Ectodermal cell (in vitro differentiated cells): ENCODE measurements around the gene PPM1M.
"Not testable (repeated sequence)": the region's sequence is repeated elsewhere in the genome, so short reads cannot be mapped to it uniquely, and the experiment has no call there.

Source experiments
- H3K27ac ChIP-seq: 2 replicates; pipeline ENCODE4 v1.7.0; 2013; ENCODE audit warnings: mild to moderate bottlenecking, low read depth, low read length; ENCODE audit not compliant: insufficient read depth, poor library complexity, severe bottlenecking
- H3K27me3 ChIP-seq: 2 replicates; pipeline ENCODE4 v1.7.0; 2013; ENCODE audit warnings: mild to moderate bottlenecking, low read length; ENCODE audit not compliant: insufficient read depth, control insufficient read depth, poor library complexity, severe bottlenecking
- H3K36me3 ChIP-seq: one replicate; pipeline ENCODE4 v1.7.0; 2013; ENCODE audit warnings: low read length; ENCODE audit not compliant: control insufficient read depth, insufficient read depth
- H3K4me1 ChIP-seq: one replicate; pipeline ENCODE4 v1.7.0; 2013; ENCODE audit warnings: low read length; ENCODE audit not compliant: control insufficient read depth, insufficient read depth
- H3K4me3 ChIP-seq: 2 replicates; pipeline ENCODE4 v1.7.0; 2013; ENCODE audit warnings: low read depth, low read length, control low read depth; ENCODE audit not compliant: insufficient read depth
- H3K9me3 ChIP-seq: 2 replicates; pipeline ENCODE4 v1.7.0; 2013; ENCODE audit warnings: mild to moderate bottlenecking, low read length, moderate library complexity; ENCODE audit not compliant: control insufficient read depth
- WGBS, 2 experiments: methylation state at CpG; one replicate each; pipeline ENCODE4 v1.1.7; 2013; ENCODE audit warnings: missing lambda C conversion rate in 2 of 2; 5-methylcytosine and 5-hydroxymethylcytosine counted together

PPM1M gene

GRCh38 chr3:52257911-52258310 is 12.4 kb downstream of the PPM1M start:
- Histone ChIP-seq H3K4me1 (no peaks in the 10 kb centered on the region), H3K4me3 (no peak overlapping the region), H3K36me3 (peaks cover 73% of the 10 kb centered on the region), H3K27ac (no peak overlapping the region), H3K9me3 (no peaks in the 10 kb centered on the region), H3K27me3 (no peaks in the 10 kb centered on the region)
- 94 to 95% methylated on average over 4 of the region's 4 CpGs for WGBS, 2 experiments

GRCh38 chr3:52259035-52259434 is 13.5 kb downstream of the PPM1M start:
- Histone ChIP-seq H3K4me1 (no peaks in the 10 kb centered on the region), H3K27ac (no peak overlapping the region), H3K27me3 (no peaks in the 10 kb centered on the region), H3K4me3 (no peak overlapping the region), H3K36me3 (peaks cover 80% of the 10 kb centered on the region), H3K9me3 (no peaks in the 10 kb centered on the region)
- 100% methylated on average over 1 of the region's 1 CpG for WGBS, 2 experiments

- 96 to 98% methylated on average over 4 of the region's 4 CpGs for WGBS, 2 experiments
- no peaks in the 10 kb centered on the region for H3K4me1 ChIP-seq
- peaks cover 81% of the 10 kb centered on the region for H3K36me3 ChIP-seq
- H3K27ac ChIP-seq, result no peak overlapping the region
- no peaks in the 10 kb centered on the region for H3K9me3 ChIP-seq
- no peaks in the 10 kb centered on the region for H3K27me3 ChIP-seq
- H3K4me3 ChIP-seq, result no peak overlapping the region
Observed at GRCh38 chr3:52259448-52259847, 13.9 kb downstream of the PPM1M start.

GRCh38 chr3:52262447-52262846 is 16.9 kb downstream of the PPM1M start:
- Histone ChIP-seq H3K36me3 (peaks cover 69% of the 10 kb centered on the region), H3K4me1 (no peaks in the 10 kb centered on the region), H3K27me3 (no peaks in the 10 kb centered on the region)

GRCh38 chr3:52265387-52265786 is 19.8 kb downstream of the PPM1M start:
- H3K36me3 ChIP-seq, result peaks cover 58% of the 10 kb centered on the region
- H3K4me3 ChIP-seq, result no peak overlapping the region
- no peaks in the 10 kb centered on the region for H3K27me3 ChIP-seq
- H3K27ac ChIP-seq, result no peak overlapping the region
- 91% methylated on average over 6 of the region's 6 CpGs for WGBS, 2 experiments
- no peaks in the 10 kb centered on the region for H3K4me1 ChIP-seq
- no peaks in the 10 kb centered on the region for H3K9me3 ChIP-seq

More at GRCh38 chr3:52262447-52262846, 16.9 kb downstream of the PPM1M start:
- no peaks in the 10 kb centered on the region for H3K9me3 ChIP-seq
- no peak overlapping the region for H3K4me3 ChIP-seq
- H3K27ac ChIP-seq, result no peak overlapping the region

GRCh38 chr3:52268036-52268435 is 22.5 kb downstream of the PPM1M start:
- H3K36me3 ChIP-seq, result peaks cover 40% of the 10 kb centered on the region

GRCh38 chr3:52269776-52270175 is 24.2 kb downstream of the PPM1M start:
- Histone ChIP-seq H3K27me3 (no peaks in the 10 kb centered on the region), H3K4me1 (no peaks in the 10 kb centered on the region), H3K36me3 (peaks cover 27% of the 10 kb centered on the region), H3K4me3 (no peak overlapping the region), H3K27ac (no peak overlapping the region), H3K9me3 (no peaks in the 10 kb centered on the region)
- 92 to 97% methylated on average over 3 of the region's 3 CpGs for WGBS, 2 experiments

More at GRCh38 chr3:52268036-52268435, 22.5 kb downstream of the PPM1M start:
- Histone ChIP-seq H3K27me3 (no peaks in the 10 kb centered on the region), H3K4me3 (no peak overlapping the region), H3K4me1 (no peaks in the 10 kb centered on the region), H3K9me3 (no peaks in the 10 kb centered on the region), H3K27ac (no peak overlapping the region)
- WGBS, 2 experiments, result 94 to 95% methylated on average over 7 of the region's 7 CpGs

GRCh38 chr3:52270252-52270754 is 24.7 kb downstream of the PPM1M start:
- H3K9me3 ChIP-seq, result no peaks in the 10 kb centered on the region
- no peak overlapping the region for H3K27ac ChIP-seq
- 95 to 96% methylated on average over 9 of the region's 9 CpGs for WGBS, 2 experiments
- no peak overlapping the region for H3K4me3 ChIP-seq
- no peaks in the 10 kb centered on the region for H3K27me3 ChIP-seq
- peaks cover 27% of the 10 kb centered on the region for H3K36me3 ChIP-seq
- no peaks in the 10 kb centered on the region for H3K4me1 ChIP-seq

GRCh38 chr3:52272172-52272571 is 26.6 kb downstream of the PPM1M start:
- not testable (repeated sequence) for H3K27ac ChIP-seq, H3K9me3 ChIP-seq, H3K4me3 ChIP-seq, H3K27me3 ChIP-seq, H3K4me1 ChIP-seq
- WGBS, 2 experiments, result 94% methylated on average over 7 to 9 of the region's 9 CpGs
- peaks cover 21% of the 10 kb centered on the region for H3K36me3 ChIP-seq

GRCh38 chr3:52272831-52273230 is 27.3 kb downstream of the PPM1M start:
- H3K4me1 ChIP-seq, result peaks cover 4% of the 10 kb centered on the region
- no peak overlapping the region for H3K27ac ChIP-seq
- peaks cover 20% of the 10 kb centered on the region for H3K36me3 ChIP-seq
- 92 to 93% methylated on average over 3 of the region's 3 CpGs for WGBS, 2 experiments
- H3K4me3 ChIP-seq, result no peak overlapping the region
- no peaks in the 10 kb centered on the region for H3K9me3 ChIP-seq
- no peaks in the 10 kb centered on the region for H3K27me3 ChIP-seq

- H3K27ac ChIP-seq, H3K36me3 ChIP-seq, H3K4me3 ChIP-seq, H3K9me3 ChIP-seq, H3K4me1 ChIP-seq, H3K27me3 ChIP-seq: not testable (repeated sequence)
- WGBS, 2 experiments, result 92 to 94% methylated on average over 18 of the region's 18 CpGs
Observed at GRCh38 chr3:52274781-52275180, 29.2 kb downstream of the PPM1M start.
